Activated CD4-positive, alpha-beta T cell treated with anti-CD3 and anti-CD28 coated beads for 36 hours (primary cell): Measurements from ENCODE around the gene DHRS2. TPM values are rescaled to one million over a fixed set of nuclear protein-coding genes. Genes with fewer than 3 reads are reported as not detected.
"Not testable (repeated sequence)": the region's sequence is repeated elsewhere in the genome, so short reads cannot be mapped to it uniquely, and the experiment has no call there.

Experiments used
- ATAC-seq: fragments of 200-7000 bp; cut with Tn5 transposase; one replicate; pipeline ENCODE4 v1.10.0; 2021; ENCODE audit warnings: mild to moderate bottlenecking, moderate library complexity
- CTCF ChIA-PET: fragments of 350-600 bp; sonication (Branson Sonifier 250); formaldehyde crosslinking; loops from one replicate; lab custom pipeline; 2021; ENCODE audit warnings: antibody characterized with exemption; lab: Charles Lee
- POLR2A ChIA-PET: fragments of 350-600 bp; sonication (Branson Sonifier 250); formaldehyde crosslinking; loops from one replicate; lab custom pipeline; 2021; ENCODE audit warnings: antibody characterized with exemption, inconsistent platforms; lab: Charles Lee
- DNase-seq: peaks from one replicate; pipeline ENCODE4 v3.0.0-alpha.2; 2020
- H3K27ac Mint-ChIP-seq: one replicate; pipeline ENCODE4 v1.8.0; 2021; ENCODE audit warnings: mixed read lengths
- H3K27me3 Mint-ChIP-seq: one replicate; pipeline ENCODE4 v1.8.0; 2021; ENCODE audit warnings: mixed read lengths
- H3K36me3 Mint-ChIP-seq: one replicate; pipeline ENCODE4 v1.8.0; 2021; ENCODE audit warnings: low read depth, mixed read lengths
- H3K4me1 Mint-ChIP-seq: one replicate; pipeline ENCODE4 v1.8.0; 2021; ENCODE audit warnings: mixed read lengths
- H3K4me3 Mint-ChIP-seq: one replicate; pipeline ENCODE4 v1.8.0; 2021; ENCODE audit warnings: mild to moderate bottlenecking, moderate library complexity, mixed read lengths
- H3K9me3 Mint-ChIP-seq: one replicate; pipeline ENCODE4 v1.8.0; 2021; ENCODE audit warnings: low read depth, mixed read lengths
- intact Hi-C, 2 experiments: fragments of 100-400 bp; cut with DNase I in 1 of 2; cut with micrococcal nuclease in 1 of 2; formaldehyde crosslinking; loops; one replicate each; pipeline versions ENCODE4 v1.14.2 to v1.15.1; 2022 to 2024; cut with DNase I, micrococcal nuclease
- total RNA-seq, 2 experiments: library from RNA; stranded (reverse); gene quantifications; one replicate each; pipeline ENCODE4 v1.2.3, GENCODE V29; 2021

Gene DHRS2
- total RNA-seq, 2 experiments from 2014 or later: 3.1 to 3.7 TPM

DNA sequence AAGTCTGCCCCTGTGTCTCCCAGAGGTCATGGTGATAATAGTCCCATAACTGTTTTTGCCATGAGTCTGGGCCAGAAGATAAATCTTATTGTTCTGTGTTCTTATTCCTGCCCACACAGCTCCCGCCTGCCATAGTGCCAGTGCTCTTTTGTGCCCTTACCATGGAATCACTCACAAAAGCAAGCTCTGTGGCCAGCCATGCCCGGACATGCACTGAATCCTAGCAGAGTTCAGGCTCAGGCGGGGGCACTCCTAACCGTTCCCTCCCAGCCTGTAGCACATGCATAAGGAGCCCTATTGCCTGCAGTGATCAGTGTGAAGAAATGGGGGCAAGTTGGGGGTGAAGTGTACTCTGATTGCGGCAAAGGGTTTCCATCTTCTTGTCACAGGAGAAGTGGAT is 33.3 kb downstream of the DHRS2 start:
- no peak for ATAC-seq
- POLR2A ChIA-PET: no interaction called here
- Mint-ChIP-seq H3K4me1 (no peaks in the 10 kb centered on the region), H3K27me3 (peaks cover 1% of the 10 kb centered on the region), H3K27ac (no peak overlapping the region), H3K9me3 (no peaks in the 10 kb centered on the region), H3K4me3 (no peak overlapping the region), H3K36me3 (no peaks in the 10 kb centered on the region)
- no peak for DNase-seq
- CTCF ChIA-PET: interaction anchor here (0.5 kb wide), 1 partner anchor 1463 kb away, joined by 5 read pairs; no protein-coding TSS in a partner anchor
- intact Hi-C loops: no loop called here

DNA sequence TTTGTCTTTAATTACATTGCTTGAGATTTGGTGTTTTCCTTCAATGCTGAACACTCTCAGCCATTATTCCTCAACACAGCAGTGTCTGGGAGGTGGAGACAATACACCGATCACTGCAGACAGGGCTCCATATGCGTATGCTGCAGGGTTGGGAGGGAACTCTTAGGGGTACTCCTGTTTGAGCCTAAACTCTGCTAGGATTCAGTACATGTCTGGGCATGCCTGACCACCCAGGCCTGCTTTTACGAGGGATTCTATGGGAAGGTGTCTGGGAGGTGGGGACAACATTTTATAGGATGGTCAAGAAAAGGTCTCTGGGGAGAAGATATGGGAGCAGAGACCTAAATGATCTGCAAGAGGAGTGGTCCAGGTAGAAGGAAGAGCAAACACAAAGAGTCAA is 34.3 kb downstream of the DHRS2 start:
- CTCF ChIA-PET: no interaction called here
- Mint-ChIP-seq H3K36me3 (no peaks in the 10 kb centered on the region), H3K27ac (no peak overlapping the region), H3K9me3 (no peaks in the 10 kb centered on the region), H3K27me3 (peaks cover 1% of the 10 kb centered on the region), H3K4me1 (no peaks in the 10 kb centered on the region), H3K4me3 (no peak overlapping the region)
- DNase-seq (no peak), ATAC-seq (no peak)
- POLR2A ChIA-PET: no interaction called here
- intact Hi-C loops: no loop called here

DNA sequence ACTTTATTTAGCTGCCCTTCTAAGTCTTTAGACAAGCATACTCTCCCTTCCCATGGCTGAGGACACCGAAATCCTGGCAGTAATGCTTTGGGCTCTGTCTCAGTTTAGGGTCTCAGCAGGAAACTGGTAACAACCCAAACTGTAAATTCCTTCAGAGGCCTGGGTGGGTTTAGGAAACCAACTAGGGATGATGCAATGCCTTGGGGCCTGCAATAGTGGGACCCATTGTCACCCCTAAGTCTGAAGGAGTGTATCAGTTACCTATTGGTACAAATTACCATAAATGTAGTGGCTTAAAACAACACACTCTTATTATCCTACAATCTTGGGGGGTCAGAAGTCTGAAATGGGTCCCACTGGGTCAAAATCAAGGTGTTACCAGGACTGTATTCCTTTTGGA is 36.0 kb downstream of the DHRS2 start:
- Mint-ChIP-seq H3K27ac (no peak overlapping the region), H3K36me3 (no peaks in the 10 kb centered on the region), H3K27me3 (peaks cover 7% of the 10 kb centered on the region), H3K4me3 (no peak overlapping the region), H3K4me1 (no peaks in the 10 kb centered on the region), H3K9me3 (no peaks in the 10 kb centered on the region)
- ChIA-PET POLR2A (no interaction called here), CTCF (interaction anchor here (1.1 kb wide), 1 partner anchor 83 kb away, joined by 4 read pairs; no protein-coding TSS in a partner anchor)
- intact Hi-C loops: no loop called here
- DNase-seq: no peak
- ATAC-seq: no peak

DNA sequence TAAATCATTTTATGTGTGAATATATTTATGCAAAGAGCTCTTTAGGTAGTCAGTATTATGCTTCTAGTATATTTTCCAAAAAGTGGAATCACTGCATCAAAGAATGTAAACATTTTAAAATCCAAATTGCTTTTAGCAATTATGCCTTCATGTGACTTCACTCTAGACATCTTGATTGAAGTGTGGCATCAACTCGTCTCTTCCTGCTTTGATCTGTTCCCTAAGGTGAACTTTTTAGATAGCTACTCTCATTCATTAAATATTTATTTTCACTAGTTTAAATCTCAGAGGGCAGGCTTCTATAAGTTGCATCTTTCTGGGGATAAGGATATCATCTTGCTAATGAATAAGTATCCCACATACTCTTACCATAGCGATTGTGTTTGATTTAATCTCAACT is 39.2 kb downstream of the DHRS2 start:
- Mint-ChIP-seq H3K27me3 (peaks cover 11% of the 10 kb centered on the region), H3K36me3 (no peaks in the 10 kb centered on the region), H3K27ac (no peak overlapping the region), H3K4me3 (no peak overlapping the region), H3K9me3 (no peaks in the 10 kb centered on the region), H3K4me1 (no peaks in the 10 kb centered on the region)
- DNase-seq (no peak), ATAC-seq (no peak)
- ChIA-PET CTCF (interaction anchor here (0.8 to 1.4 kb wide), 4 partner anchors 10 to 236 kb away, joined by 3 to 4 read pairs (median 4); no protein-coding TSS in a partner anchor), POLR2A (no interaction called here)
- intact Hi-C loops: no loop called here

DNA sequence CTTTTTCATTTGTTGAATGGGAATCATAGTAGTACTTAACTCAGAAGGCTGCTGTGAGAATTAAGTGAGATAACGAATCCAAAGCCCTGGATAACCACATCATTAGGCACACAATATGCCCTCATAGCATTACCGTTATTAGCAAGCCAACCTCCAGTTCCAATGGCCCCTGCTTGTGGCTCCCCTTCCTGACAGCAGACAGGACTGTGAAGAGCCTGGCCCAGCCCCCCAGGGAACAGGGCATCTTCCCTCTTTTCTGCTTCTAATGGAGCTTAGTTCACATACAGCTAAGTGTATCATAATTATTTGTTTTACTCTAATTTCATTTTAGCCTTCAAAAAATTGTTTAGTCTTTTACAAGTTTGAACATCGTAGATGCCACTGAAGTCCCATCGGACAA is 39.7 kb downstream of the DHRS2 start:
- DNase-seq (no peak), ATAC-seq (no peak)
- ChIA-PET CTCF (interaction anchor here (0.8 to 1.4 kb wide), 3 partner anchors 17 to 235 kb away, joined by 3 to 4 read pairs (median 4); no protein-coding TSS in a partner anchor), POLR2A (no interaction called here)
- no peaks in the 10 kb centered on the region for H3K4me1 Mint-ChIP-seq
- H3K36me3 Mint-ChIP-seq: no peaks in the 10 kb centered on the region
- H3K27me3 Mint-ChIP-seq: peaks cover 11% of the 10 kb centered on the region
- H3K9me3 Mint-ChIP-seq: no peaks in the 10 kb centered on the region
- H3K27ac Mint-ChIP-seq: no peak overlapping the region
- no peak overlapping the region for H3K4me3 Mint-ChIP-seq
- intact Hi-C loops: no loop called here

DNA sequence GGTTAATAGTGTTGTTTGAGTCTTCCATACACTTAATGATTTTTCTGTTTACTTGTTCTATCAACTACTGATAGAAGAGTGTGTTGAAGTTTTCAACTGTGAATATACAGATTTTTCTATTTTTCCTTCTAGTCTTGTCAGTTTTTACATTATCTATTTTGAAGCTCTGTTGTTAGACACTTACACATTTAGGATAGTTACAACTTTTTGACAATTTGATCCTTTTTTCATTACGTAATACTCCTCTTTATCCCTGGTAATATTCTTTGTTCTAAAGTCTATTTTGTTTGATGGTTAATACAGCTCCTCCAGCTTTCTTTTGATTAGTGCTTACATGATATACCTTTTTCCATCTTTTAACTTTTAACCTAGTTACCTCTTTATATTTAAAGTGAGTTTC is 45.2 kb downstream of the DHRS2 start:
- no peaks in the 10 kb centered on the region for H3K4me1 Mint-ChIP-seq
- H3K27me3 Mint-ChIP-seq: peaks cover 10% of the 10 kb centered on the region
- ChIA-PET CTCF (interaction anchor here (0.7 kb wide), 1 partner anchor 16 kb away, joined by 3 read pairs; no protein-coding TSS in a partner anchor), POLR2A (no interaction called here)
- intact Hi-C loops: no loop called here
- H3K9me3 Mint-ChIP-seq: no peaks in the 10 kb centered on the region
- H3K4me3 Mint-ChIP-seq: no peak overlapping the region
- H3K27ac Mint-ChIP-seq: no peak overlapping the region
- H3K36me3 Mint-ChIP-seq: no peaks in the 10 kb centered on the region
- ATAC-seq: no peak
- DNase-seq: no peak

DNA sequence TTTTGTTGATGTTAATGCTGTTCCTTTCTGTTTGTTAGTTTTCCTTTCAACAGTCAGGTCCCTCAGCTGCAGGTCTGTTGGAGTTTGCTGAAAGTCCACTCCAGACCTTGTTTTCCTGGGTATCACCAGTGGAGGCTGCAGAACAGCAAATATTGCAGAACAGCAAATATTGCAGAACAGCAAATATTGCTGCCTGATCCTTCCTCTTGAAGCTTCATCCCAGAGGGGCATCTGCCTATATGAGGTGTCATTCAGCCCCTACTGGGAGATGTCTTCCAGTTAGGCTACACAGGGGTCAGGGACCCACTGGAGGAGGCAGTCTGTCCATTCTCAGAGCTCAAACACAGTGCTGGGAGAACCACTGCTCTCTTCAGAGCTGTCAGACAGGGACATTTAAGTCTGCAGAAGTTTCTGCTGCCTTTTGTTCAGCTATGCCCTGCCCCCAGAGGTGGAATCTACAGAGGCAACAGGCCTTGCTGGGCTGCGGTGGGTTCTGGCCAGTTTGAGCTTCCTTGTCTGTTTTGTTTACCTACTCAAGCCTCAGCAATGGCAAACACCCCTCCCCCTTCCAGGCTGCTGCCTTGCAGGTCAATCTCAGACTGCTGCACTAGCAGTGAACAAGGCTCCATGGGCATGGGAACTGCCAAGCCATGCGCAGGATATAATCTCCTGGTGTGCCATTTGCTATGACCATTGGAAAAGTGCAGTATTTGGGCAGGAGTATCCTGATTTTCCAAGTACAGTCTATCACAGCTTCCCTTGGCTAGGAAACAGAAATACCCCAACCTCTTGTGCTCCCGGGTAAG is 53.7 kb downstream of the DHRS2 start:
- CTCF ChIA-PET, ATAC-seq, intact Hi-C loops, POLR2A ChIA-PET, H3K27ac Mint-ChIP-seq, H3K4me1 Mint-ChIP-seq, H3K27me3 Mint-ChIP-seq, DNase-seq, H3K4me3 Mint-ChIP-seq, H3K36me3 Mint-ChIP-seq, H3K9me3 Mint-ChIP-seq: not testable (repeated sequence)

DNA sequence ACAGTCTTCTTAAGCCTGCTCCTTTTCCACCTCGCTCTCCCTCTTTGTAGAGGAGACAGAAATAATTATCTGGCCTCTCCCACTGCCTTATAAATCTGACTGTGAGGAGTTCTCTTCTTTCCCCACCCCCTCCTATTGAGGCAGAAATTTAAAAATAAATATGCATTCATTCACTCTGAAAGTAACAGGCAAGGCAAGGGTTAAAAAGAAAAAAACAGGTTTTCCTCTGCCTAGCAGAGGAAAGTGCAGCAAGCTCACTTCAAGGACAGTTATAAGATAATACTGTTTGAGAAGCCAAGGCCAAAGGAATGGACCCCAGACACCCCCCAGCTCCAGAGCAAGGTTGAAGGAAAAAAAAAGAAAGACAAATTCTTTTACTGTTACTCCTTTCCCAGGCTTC is 56.3 kb downstream of the DHRS2 start:
- no peak overlapping the region for H3K27ac Mint-ChIP-seq
- peaks cover 5% of the 10 kb centered on the region for H3K9me3 Mint-ChIP-seq
- ATAC-seq (no peak), DNase-seq (no peak)
- H3K27me3 Mint-ChIP-seq: peaks cover 12% of the 10 kb centered on the region
- ChIA-PET POLR2A (no interaction called here), CTCF (interaction anchor here (0.8 to 1.0 kb wide), 2 partner anchors 16 to 60 kb away, joined by 3 to 6 read pairs; no protein-coding TSS in a partner anchor)
- no peaks in the 10 kb centered on the region for H3K36me3 Mint-ChIP-seq
- H3K4me3 Mint-ChIP-seq: no peak overlapping the region
- intact Hi-C loops: no loop called here
- no peaks in the 10 kb centered on the region for H3K4me1 Mint-ChIP-seq

DNA sequence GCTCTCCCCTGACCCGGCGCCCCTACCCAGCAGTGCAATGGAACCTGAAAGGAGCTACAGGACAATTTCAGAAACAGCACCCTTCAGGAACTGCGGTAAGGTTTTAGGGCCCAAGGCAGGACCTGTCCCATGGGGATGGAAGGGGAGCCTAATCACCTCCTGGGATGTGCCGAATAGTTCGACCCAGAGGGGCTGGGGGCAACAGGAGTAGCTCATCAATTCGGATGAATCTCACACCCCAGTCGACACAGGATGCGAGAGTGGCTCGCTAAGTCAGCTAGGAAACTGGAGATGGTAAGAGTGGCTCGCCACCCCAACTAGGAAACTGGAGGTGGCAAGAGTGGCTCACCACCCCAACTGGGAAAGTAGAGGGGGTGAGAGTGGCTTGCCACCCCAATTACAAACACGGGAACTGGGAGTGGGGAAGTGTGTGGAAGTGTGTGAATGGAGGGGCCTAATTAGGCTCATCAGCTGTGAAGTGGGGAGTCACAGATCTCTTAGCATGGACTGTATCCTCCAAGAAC is 57.1 kb downstream of the DHRS2 start:
- ATAC-seq (no peak), DNase-seq (no peak)
- CTCF ChIA-PET: interaction anchor here (0.8 to 1.0 kb wide), 2 partner anchors 17 to 61 kb away, joined by 3 to 6 read pairs; no protein-coding TSS in a partner anchor
- H3K36me3 Mint-ChIP-seq: no peaks in the 10 kb centered on the region
- H3K9me3 Mint-ChIP-seq: peaks cover 5% of the 10 kb centered on the region
- no peak overlapping the region for H3K27ac Mint-ChIP-seq
- intact Hi-C loops: no loop called here
- peaks cover 15% of the 10 kb centered on the region for H3K27me3 Mint-ChIP-seq
- POLR2A ChIA-PET: no interaction called here
- no peaks in the 10 kb centered on the region for H3K4me1 Mint-ChIP-seq
- no peak overlapping the region for H3K4me3 Mint-ChIP-seq

DNA sequence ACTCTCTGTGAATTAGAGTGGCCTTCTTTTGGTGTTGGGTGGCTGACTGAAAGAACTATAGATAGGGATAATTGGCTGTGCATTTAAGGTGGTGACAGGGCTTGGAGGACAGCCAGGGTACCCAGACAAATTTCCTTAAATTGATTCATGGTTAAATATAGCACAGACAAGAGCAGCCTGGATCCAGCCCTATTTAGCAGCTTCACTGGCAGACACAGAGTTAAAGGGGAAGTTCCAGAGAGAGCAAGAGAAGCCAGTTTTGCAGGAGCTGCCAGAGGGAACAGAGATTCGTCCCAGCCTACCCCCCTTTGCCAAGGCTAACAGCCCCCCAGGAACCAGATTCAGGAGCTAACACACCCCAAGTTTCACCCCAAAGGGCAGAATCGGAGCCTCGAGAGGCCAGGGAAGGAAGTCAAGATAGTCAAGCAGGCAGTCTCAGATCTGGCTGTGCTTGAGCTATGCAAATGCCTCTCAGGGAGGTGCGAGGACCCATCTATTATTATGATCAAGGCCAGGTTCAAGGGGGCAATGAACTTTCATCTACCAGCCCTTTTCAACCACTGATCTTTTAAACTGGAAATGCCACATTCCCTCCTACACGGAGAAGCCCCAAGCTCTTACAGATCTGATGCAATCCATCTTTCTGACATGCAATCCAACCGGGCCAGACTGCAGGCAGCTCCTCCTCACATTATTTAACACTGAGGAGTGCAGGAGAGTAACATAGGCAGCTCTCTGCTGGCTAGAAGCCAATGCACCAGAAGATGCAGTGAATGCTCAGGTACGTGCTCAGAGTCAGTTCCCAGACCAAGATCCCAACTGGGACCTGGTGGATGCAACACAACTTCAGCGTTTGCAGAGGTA is 58.2 kb downstream of the DHRS2 start:
- Mint-ChIP-seq H3K9me3 (peaks cover 5% of the 10 kb centered on the region), H3K4me1 (no peaks in the 10 kb centered on the region), H3K27me3 (peaks cover 11% of the 10 kb centered on the region), H3K27ac (no peak overlapping the region), H3K4me3 (no peak overlapping the region), H3K36me3 (no peaks in the 10 kb centered on the region)
- POLR2A ChIA-PET: no interaction called here
- peak; percentile 57 for ATAC-seq
- peak; percentile 10 for DNase-seq
- CTCF ChIA-PET: no interaction called here
- intact Hi-C loops: no loop called here
